Activated CD8-positive, alpha-beta memory T cell treated with anti-CD3 and anti-CD28 coated beads for 4 hours (primary cell): ENCODE results near the gene PLK1.
"Not testable (repeated sequence)": the region's sequence is repeated elsewhere in the genome, so short reads cannot be mapped to it uniquely, and the experiment has no call there.

Experiments used
- DNase-seq, 2 donors: peaks; one replicate each; pipeline ENCODE4 v3.0.0-alpha.2; 2020; ENCODE audit warnings: low read depth in 2 of 2

PLK1 gene

DNA sequence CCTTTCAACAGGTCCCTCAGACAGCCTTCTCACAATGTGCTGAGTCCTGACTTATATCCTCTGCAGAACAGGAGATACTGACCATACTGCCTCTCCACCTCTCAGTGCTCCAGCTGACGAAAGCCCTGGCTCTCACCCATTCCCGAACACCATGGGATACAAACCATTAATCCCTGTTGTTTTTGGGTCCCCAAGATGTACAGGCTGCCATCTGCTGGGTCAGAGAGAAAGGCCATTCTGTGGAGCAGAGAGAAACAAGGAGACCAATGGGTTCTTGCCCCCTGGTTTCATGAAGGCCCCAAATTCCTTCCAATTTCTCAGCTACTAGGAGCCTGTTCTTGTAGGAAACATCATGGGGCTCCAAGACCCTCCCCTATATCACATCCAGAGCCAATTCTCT, 31.3 kb downstream of the PLK1 start:
- DNase-seq: no peak

DNA sequence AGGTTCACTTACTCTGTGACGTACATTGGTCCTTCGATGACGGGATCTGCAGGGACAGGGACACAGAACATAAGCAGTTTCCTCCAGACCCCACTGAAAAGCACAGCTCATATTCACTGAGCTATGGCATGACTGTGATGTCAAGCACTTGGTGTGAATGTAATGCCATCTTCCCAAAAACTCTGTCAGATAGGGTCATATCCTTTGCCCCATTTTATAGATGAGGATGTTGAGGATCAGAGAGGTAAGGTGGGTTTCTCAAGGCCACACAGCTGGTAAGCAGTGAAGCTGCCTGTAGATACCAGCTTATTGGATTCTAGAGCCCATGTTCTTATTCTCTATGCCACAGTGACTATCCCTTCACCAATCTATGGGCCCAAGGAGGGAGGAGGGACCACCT, 31.8 kb downstream of the PLK1 start:
- DNase-seq: no peak

DNA sequence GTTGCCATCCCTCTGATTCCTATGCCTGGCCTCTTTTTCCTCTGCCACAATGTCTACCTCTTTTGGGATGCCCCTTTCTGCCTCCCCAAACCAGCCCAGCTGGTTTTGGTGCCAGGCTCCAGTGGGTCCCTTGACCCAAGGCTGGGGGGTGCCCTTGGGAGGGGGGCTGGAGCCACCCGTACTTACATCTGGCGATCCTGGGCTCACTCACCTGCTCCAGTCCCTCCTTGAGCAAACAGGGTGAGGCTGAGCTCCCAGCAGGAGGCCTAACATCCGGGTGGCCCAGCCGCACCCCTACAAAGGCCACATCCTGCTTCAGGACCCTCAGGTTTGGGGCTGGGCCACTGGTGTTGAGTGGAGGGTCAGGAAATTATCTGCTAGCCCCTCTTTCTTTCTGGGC, 33.1 kb downstream of the PLK1 start:
- DNase-seq: no peak

DNA sequence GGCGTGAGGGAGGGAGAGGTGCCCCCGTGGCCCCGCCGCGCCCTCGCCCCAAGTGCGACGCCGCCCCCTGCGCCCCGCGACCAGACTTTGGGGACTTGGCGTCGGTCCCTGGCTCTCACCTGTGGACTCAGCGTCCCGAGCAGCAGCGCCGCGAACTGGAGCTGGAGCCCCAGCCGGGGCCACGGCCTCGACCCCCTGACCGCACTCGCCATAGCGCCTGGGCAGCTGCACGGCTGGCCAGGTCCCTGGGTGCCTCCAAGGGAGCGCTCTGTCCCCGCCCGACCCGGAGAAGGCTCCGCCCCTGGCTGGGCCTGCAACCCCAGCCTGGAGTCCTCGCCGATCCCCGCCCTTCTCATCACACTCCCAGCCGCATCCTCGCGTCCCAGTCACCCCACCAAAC, 34.3 kb downstream of the PLK1 start, which contains the start of gene ERN2:
Gene ERN2, minus strand, starts transcription at position 247 of the 400 bp plus-strand sequence. Its CDS starts 35 bp downstream, at position 212.
- no peak for DNase-seq

DNA sequence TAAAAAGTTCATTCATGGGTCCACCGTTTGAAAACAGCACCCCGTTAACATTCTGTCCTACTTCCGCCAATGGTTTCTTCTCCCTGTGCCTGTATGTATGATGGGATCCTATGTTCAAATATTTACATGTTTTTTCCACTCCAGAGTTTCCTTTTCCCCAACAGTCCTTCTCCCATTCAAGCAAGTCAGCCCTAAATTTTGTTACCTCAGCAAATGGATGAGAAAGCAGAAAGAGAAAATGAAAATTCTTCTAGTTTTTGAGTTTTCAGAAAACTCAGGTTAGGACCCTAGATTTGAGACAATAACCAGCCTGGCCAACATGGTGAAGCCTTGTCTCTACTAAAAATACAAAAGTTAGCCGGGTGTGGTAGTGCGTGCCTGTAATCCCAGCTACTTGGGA, 37.8 kb downstream of the PLK1 start:
- DNase-seq: no peak

DNA sequence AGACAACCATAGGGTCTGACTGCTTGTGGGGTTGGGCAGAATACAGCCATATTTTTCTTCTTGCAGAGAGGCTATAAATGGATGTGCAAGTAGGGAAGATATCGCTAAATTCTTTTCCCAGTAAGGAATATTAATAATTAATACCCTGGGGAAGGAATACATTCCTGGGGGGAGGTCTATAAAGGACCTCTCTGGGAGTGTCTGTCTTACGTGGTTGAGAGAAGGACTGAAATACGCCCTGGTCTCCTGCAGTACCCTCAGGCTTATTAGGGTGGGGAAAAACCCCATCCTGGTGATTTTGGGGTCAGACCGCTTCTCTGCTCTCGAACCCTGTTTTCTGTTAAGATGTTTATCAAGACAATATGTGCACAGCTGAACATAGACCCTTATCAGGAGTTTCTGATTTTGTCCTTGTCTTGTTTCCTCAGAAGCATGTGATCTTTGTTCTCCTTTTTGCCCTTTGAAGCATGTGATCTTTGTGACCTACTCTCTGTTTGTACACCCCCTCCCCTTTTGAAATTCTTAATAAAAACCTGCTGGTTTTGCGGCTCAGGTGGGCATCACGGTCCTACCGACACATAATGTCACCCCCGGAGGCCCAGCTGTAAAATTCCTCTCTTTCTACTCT, 44.0 kb downstream of the PLK1 start:
- not testable (repeated sequence) for DNase-seq

DNA sequence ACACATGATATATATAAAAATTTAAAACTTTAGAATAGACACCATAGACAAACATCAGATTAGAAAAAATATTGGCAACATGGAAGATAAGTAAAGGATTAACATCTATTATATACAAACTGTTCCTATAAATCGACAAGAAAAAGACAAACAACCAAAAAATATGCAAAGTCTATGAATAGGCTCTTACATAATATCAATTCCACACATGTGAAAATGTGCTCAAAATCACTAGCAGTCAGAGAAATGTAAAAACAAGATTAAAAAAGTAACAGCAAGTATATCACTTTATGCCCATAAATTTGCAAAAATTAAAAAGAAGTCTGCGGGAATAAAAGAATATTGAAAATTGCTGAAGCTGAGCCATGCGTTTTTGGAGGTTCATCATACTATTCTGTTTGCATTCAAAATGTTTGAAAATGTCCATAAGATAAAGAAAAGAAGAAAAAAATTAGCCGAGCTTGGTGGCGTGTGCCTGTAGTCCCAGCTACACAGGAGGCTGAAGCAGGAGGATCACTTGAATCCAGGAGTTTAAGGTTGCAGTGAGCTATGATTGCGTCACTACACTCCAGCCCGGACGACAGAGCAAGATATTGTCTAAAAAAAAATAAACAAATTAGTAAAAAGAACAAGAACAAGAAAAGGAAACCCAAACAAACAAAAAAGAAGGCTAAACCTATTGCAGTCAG, 45.6 kb downstream of the PLK1 start:
- DNase-seq: no peak

DNA sequence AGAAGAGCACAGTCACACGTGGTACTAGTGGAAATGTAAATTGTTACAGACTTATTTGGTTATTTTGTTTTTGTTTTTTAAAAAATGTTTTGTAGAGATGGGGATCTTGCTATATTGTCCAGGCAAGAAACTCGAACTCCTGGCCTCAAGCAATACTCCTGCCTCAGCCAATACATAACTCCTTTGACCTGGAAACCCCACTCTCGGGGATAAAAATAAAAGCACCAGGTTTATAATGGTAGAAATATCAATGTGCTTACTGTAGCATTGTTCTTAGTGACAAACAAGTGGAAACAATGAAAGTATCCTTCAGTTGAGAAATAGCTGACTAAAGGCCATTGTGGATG, 46.1 kb downstream of the PLK1 start:
- no peak for DNase-seq

DNA sequence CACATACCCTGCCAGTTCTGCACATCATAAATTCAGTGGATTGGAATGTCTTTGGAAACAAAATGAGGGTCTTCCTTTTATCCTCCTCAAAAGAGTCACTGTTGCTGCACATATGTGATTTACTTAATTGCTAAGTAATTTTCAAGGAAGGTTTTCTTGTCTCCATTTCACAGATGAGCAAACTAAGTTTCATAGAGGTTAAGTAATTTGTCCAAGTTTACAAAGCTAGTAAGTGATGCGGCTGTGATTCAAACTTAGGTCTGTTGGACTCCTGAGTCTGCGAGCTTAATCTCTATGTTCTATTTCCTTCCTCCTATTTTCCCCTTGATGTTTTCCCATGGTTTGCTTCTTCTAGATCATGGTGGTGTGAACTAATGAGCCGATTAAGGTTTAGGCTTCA, 48.0 kb downstream of the PLK1 start:
- no peak for DNase-seq

DNA sequence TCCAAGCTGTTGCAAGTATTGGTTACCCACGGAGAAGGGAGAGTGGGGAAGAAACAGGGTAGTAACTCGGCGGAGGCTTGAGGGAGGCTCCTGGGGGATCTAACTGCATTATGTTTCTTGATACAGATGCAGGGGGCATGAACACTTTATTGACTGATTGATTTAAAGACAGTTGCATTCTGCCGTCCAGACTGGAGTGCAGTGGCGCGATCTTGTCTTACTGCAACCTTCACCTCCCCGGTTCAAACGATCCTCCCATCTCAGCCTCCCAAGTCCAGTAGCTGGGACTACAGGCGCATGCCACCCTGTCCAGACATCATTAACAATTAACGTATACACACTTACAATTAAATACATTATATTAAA, 49.4 kb downstream of the PLK1 start:
- no peak for DNase-seq

DNA sequence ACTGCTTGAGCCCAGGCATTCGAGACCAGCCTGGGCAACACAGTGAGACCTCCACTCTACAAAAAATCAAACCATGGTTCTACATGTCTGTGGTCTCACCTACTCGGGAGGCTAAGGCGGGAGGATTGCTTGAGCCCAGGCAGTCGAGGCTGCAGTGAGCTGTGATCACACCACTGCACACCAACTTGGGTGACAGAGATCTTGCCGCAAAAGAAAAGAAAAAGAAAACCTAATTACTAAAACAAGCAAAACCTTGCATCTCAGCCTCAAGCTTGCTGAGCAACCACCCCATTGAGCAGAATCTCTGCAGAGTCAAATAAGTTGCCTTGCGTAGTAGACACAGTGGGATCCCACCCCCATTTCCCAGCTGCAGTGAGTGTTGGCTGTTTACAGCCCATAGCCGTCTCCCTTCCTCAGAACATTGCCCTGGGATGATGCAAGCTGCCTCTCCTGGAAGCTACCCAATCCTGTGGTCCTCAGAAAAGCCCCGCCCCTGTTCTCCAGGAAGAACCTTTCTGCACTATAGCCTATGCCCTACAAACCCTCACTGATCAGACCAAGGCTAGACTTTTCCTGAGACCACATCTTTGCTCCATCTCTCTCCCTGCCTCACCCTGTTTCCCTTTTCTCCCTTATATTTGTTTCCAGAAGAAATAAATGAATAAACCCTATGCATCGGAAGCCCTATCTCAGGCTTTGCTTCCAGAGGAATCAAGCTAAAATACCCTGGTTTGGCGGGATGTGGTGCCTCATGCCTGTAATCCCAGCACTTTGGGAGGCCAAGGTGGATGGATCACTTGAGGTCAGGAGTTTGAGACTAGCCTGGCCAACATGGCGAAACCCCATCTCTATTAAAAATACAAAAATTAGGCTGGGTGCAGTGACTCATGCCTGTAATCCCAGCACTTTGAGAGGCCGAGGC, 51.1 kb downstream of the PLK1 start:
- no peak for DNase-seq

DNA sequence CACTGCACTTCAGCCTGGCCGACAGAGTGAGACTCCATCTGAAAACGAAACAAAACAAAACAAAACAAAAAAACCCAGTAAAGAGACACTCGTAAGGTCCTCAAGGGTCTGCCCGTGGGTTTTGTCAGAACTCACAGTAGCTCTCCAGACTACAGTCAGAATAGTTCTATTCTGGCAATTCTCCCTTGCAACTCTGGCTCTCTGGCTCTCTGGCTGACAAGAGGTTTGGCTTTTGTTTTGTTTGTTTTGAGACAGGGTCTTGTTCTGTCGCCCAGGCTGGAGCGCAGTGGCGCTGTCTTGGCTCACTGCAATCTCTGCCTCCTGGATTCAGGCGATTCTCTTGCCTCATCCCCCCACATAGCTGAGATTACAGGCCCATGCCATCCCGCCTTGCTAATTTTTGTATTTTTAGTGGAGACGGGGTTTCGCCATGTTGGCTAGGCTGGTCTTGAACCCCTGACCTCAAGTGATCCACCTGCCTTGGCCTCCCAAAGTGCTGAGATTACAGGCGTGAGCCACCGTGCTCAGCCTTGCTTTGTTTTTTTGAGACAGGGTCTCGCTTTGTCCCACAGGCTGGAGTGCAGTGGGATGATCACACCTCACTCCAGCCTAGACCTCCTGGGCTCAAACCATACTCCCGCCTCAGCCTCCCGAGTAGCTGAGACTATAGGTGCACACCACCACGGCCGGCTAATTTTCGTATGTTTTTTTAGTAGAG, 55.6 kb downstream of the PLK1 start:
- DNase-seq: no peak

DNA sequence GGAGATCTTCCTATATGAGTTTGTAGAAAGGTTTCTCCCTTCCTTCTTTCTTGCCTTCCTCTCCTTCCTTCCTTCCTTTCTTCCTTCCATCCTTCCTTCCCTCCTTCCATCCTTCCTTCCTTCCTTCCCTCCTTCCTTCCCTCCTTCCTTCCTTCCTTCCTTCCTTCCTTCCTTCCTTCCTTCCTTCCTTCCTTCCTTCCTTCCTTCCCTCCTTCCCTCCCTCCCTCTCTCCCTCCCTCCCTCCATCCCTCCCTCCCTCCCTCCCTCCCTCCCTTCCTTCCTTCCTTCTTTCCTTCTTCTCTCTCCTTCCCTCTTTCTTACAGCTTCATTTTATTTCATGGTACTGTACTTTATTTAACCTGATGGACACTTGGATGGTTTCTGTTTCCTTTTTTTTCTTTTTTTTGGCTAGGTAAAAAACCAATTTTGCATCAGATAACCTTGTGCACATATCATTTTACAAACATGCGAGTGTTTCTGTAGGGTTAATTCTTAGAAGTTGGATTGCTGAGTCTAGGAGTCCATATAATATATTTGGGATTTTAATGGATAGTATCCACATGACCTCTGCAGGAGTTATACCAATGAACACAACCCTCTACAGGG, 58.8 kb downstream of the PLK1 start:
- DNase-seq: not testable (repeated sequence)

DNA sequence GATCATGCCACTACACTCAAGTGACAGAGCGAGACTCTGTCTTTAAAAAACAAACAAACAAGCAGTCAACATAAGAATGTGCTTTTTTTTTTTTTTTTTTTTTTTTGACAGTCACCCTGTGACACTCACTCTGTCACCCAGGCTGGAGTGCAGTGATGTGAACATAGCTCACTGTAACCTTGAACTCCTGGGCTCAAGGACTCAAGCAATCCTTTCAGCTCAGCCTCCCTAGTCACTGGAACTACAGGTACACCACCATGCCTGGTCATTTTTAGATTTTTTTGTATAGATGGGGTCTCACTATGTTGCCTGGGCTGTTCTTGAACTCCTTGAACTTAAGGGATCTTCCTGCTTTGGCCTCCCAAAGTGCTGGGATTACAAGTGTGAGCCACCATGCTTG, 60.8 kb downstream of the PLK1 start:
- DNase-seq: no peak
